ENCODE results near the gene ABLIM3.

Gene ABLIM3

DNA sequence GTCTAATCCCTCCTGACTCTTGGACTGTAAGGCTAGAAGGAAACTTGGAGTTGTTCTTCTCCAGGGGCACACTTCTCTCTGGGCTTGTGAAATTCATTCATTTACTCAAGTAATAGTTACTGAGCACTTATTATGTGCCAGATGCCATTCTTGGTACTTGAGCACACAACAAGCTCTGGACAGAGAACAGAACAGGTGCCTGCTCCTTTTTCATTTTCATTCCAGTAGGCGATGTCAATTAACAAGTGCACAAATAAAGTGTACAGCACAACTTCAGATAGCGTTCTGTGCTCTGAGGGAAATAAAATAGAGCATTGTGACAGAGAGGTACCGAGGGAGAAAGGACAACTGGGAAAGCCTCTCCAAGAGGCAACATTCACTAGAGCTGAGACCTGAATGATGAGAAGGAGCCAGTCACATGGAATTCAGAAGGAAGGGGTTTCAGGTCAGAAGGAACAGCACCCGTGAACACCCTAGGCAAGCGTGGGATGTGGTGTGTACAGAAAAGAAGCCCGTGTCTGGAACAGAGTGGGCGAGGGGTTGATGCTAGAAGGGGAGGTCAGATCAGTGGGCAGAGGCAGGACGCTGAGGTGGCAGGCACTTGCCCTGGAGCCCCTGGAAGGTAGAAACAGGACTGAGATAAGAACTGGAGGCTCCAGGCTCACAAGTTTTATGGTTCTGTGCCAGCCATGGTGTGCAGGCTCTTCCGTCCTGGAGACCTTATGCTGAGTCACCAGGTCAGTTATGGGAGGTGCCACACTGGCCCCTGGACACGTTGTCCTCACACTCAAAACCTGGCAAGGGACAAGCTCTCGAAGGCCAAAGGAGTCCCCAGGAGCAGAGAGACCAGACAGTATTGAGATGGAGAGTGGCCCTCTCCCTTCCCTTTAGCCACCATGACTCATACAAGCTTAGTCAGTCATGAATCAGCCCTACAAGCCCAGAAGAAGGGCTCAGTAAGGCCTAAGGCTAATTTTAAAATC is 7.2 kb upstream of the ABLIM3 start:
- Histone ChIP-seq H3K27ac (no peak overlapping the region), H3K4me2 (no peak overlapping the region)

DNA sequence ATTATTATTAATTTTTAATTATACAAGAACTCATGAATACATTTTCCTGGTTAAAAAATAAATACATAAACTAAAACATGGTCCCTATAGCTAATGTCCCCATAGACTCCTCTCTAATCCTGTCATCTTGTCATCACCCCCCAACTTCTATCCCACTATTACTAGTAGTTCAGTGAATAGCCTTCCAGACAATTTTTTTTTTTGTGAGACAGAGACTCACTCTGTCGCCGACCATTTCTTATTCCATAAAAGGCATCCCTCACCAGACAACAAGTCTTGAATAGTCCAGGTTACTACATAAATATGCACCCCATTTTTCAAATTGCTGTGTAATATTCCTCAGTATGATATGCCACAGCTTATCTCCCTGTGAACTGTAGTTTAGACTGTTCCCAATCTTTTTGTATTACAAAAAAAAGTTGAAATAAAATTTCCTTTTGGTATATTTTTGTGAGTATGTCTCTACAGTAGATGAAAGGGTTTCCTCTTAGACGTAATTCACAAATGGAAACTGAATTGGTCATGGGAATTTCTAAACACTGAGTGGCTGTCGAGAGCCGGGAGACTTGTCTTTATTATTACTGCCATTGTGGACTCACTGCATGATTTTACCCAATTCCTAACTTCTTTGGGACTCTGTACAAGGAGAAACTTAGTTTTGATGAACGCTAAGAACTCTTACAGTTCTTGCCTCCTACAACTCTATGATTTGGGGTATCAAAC is 6.4 kb upstream of the ABLIM3 start:
- no peak overlapping the region for H3K27ac ChIP-seq
- no peaks in the 10 kb centered on the region for H3K79me2 ChIP-seq (ENCODE audit: insufficient read depth, low read depth)
- H3K4me3 ChIP-seq (IDR thresholded peaks at IDR 0.05; ENCODE audit: insufficient read depth, low read depth, low read length), result no peak overlapping the region
- no peak overlapping the region for H3K4me2 ChIP-seq
- H4K20me1 ChIP-seq (ENCODE audit: insufficient read depth), result no peaks in the 10 kb centered on the region
- H3K4me1 ChIP-seq (ENCODE audit: low read depth, poor library complexity, severe bottlenecking), result no peaks in the 10 kb centered on the region
- H2AFZ ChIP-seq (ENCODE audit: low read depth), result no peak overlapping the region
- no peak overlapping the region for H3K9ac ChIP-seq
- H3K36me3 ChIP-seq (ENCODE audit: insufficient read depth), result no peaks in the 10 kb centered on the region
- TF ChIP-seq, protein P1, sequence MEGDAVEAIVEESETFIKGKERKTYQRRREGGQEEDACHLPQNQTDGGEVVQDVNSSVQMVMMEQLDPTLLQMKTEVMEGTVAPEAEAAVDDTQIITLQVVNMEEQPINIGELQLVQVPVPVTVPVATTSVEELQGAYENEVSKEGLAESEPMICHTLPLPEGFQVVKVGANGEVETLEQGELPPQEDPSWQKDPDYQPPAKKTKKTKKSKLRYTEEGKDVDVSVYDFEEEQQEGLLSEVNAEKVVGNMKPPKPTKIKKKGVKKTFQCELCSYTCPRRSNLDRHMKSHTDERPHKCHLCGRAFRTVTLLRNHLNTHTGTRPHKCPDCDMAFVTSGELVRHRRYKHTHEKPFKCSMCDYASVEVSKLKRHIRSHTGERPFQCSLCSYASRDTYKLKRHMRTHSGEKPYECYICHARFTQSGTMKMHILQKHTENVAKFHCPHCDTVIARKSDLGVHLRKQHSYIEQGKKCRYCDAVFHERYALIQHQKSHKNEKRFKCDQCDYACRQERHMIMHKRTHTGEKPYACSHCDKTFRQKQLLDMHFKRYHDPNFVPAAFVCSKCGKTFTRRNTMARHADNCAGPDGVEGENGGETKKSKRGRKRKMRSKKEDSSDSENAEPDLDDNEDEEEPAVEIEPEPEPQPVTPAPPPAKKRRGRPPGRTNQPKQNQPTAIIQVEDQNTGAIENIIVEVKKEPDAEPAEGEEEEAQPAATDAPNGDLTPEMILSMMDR (conservative IDR thresholded peaks at IDR 0.05; ENCODE audit: low read depth, low read length), result no peak
- no peaks in the 10 kb centered on the region for H3K27me3 ChIP-seq (ENCODE audit: insufficient read depth, low read depth)

More for the DNA sequence above, 7.2 kb upstream of the ABLIM3 start:
- H3K4me1 ChIP-seq (ENCODE audit: low read depth, poor library complexity, severe bottlenecking), result no peaks in the 10 kb centered on the region
- H3K9ac ChIP-seq, result no peak overlapping the region
- H3K27me3 ChIP-seq (ENCODE audit: insufficient read depth, low read depth), result no peaks in the 10 kb centered on the region
- no peak overlapping the region for H2AFZ ChIP-seq (ENCODE audit: low read depth)
- H3K79me2 ChIP-seq (ENCODE audit: insufficient read depth, low read depth), result no peaks in the 10 kb centered on the region
- no peaks in the 10 kb centered on the region for H3K36me3 ChIP-seq (ENCODE audit: insufficient read depth)
- TF ChIP-seq, protein P1 (conservative IDR thresholded peaks at IDR 0.05; ENCODE audit: low read depth, low read length), result no peak
- H4K20me1 ChIP-seq (ENCODE audit: insufficient read depth), result no peaks in the 10 kb centered on the region
- H3K4me3 ChIP-seq (IDR thresholded peaks at IDR 0.05; ENCODE audit: insufficient read depth, low read depth, low read length), result no peak overlapping the region

GRCh38 chr5:149135536-149136201 is 5.6 kb upstream of the ABLIM3 start:
- Histone ChIP-seq H3K4me2 (no peak overlapping the region), H3K4me1 (ENCODE audit: low read depth, poor library complexity, severe bottlenecking) (no peaks in the 10 kb centered on the region), H3K27me3 (ENCODE audit: insufficient read depth, low read depth) (no peaks in the 10 kb centered on the region), H3K36me3 (ENCODE audit: insufficient read depth) (no peaks in the 10 kb centered on the region), H3K4me3 (IDR thresholded peaks at IDR 0.05; ENCODE audit: insufficient read depth, low read depth, low read length) (no peak overlapping the region), H3K27ac (no peak overlapping the region), H2AFZ (ENCODE audit: low read depth) (no peak overlapping the region), H4K20me1 (ENCODE audit: insufficient read depth) (no peaks in the 10 kb centered on the region), H3K79me2 (ENCODE audit: insufficient read depth, low read depth) (no peaks in the 10 kb centered on the region), H3K9ac (no peak overlapping the region)
- TF ChIP-seq, protein P1 (conservative IDR thresholded peaks at IDR 0.05; ENCODE audit: low read depth, low read length), result no peak

DNA sequence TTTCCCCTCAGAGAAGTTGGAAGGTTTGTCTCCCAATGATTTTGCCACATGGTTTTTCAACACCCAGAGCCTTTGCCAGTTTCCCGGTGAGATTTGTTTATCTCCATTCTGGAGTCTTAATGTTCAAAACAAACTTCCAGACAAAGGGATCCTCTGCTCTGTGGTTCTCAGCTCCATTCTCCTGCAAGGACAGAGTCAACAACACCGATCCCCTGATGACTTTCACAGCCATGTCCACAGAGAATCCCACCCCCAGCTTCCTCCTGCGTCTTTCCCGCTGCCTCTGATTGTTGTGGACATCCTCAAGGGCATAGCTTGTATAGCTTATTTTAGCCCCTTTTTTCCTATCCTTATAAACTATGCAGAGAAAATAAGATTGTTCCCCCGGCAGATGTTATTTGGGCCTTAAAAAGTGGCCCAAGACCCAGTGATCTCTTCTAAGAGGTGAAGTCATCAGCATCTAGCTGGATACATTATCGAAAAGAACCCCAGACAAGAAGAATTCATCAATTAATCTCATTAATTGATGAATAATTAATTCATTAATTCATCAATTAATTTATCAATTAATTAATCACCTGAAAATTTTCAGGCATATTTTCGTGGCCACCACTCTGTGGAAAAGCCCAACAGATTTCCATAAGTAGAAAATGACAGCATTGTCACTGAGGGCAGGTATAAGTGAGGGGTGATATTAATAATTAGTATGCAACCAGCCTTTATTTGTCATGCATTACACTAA is 2.9 kb upstream of the ABLIM3 start:
- no peak overlapping the region for H3K9ac ChIP-seq
- H3K4me1 ChIP-seq (ENCODE audit: low read depth, poor library complexity, severe bottlenecking), result no peaks in the 10 kb centered on the region
- H3K4me2 ChIP-seq, result no peak overlapping the region
- H3K36me3 ChIP-seq (ENCODE audit: insufficient read depth), result no peaks in the 10 kb centered on the region
- no peaks in the 10 kb centered on the region for H3K27me3 ChIP-seq (ENCODE audit: insufficient read depth, low read depth)
- no peaks in the 10 kb centered on the region for H3K79me2 ChIP-seq (ENCODE audit: insufficient read depth, low read depth)
- TF ChIP-seq, protein P1 (conservative IDR thresholded peaks at IDR 0.05; ENCODE audit: low read depth, low read length), result no peak
- no peaks in the 10 kb centered on the region for H4K20me1 ChIP-seq (ENCODE audit: insufficient read depth)
- no peak overlapping the region for H3K4me3 ChIP-seq (IDR thresholded peaks at IDR 0.05; ENCODE audit: insufficient read depth, low read depth, low read length)
- H3K27ac ChIP-seq, result no peak overlapping the region
- H2AFZ ChIP-seq (ENCODE audit: low read depth), result no peak overlapping the region

Measured in KMS-11 (cell line).